ENCODE results near the gene FBLN1.

The FBLN1 gene

GRCh38 chr22:45524966-45525365 is 22.3 kb downstream of the FBLN1 start:
- Mint-ChIP-seq H3K36me3 (ENCODE audit: low read depth) (peaks cover 42% of the 10 kb centered on the region), H3K4me3 (no peak overlapping the region), H3K27ac (peak overlapping the region in 1 of 3 experiments; percentile 66), H3K9me3 (no peaks in the 10 kb centered on the region), H3K4me1 (peaks cover 29% of the 10 kb centered on the region), H3K27me3 (ENCODE audit: low read depth) (no peaks in the 10 kb centered on the region)
- no peak for TF ChIP-seq CTCF (IDR thresholded peaks at IDR 0.05; ENCODE audit: unreplicated experiment in 3 of 3)

- H3K4me1 Mint-ChIP-seq: peaks cover 30% of the 10 kb centered on the region
- H3K27ac Mint-ChIP-seq: no peak overlapping the region
- no peaks in the 10 kb centered on the region for H3K9me3 Mint-ChIP-seq
- peaks cover 42% of the 10 kb centered on the region for H3K36me3 Mint-ChIP-seq (ENCODE audit: low read depth)
- no peak overlapping the region for H3K4me3 Mint-ChIP-seq
- H3K27me3 Mint-ChIP-seq (ENCODE audit: low read depth): no peaks in the 10 kb centered on the region
- no peak for TF ChIP-seq CTCF (IDR thresholded peaks at IDR 0.05; ENCODE audit: unreplicated experiment in 3 of 3)
Observed at GRCh38 chr22:45525480-45525879, 22.8 kb downstream of the FBLN1 start.

GRCh38 chr22:45526281-45526680 is 23.6 kb downstream of the FBLN1 start:
- TF ChIP-seq CTCF (IDR thresholded peaks at IDR 0.05; ENCODE audit: unreplicated experiment in 3 of 3): no peak
- no peak overlapping the region for H3K4me3 Mint-ChIP-seq
- H3K36me3 Mint-ChIP-seq (ENCODE audit: low read depth): peaks cover 43% of the 10 kb centered on the region
- no peaks in the 10 kb centered on the region for H3K9me3 Mint-ChIP-seq
- H3K27me3 Mint-ChIP-seq (ENCODE audit: low read depth): no peaks in the 10 kb centered on the region
- peaks cover 38% of the 10 kb centered on the region for H3K4me1 Mint-ChIP-seq
- peak overlapping the region in 1 of 3 experiments; percentile 27 for H3K27ac Mint-ChIP-seq

GRCh38 chr22:45526768-45527360 is 24.2 kb downstream of the FBLN1 start:
- H3K27ac Mint-ChIP-seq: peak overlapping the region in 2 of 3 experiments; percentile 46 to 81
- H3K4me1 Mint-ChIP-seq: peaks cover 42% of the 10 kb centered on the region
- no peak for TF ChIP-seq CTCF (IDR thresholded peaks at IDR 0.05; ENCODE audit: unreplicated experiment in 3 of 3)
- H3K36me3 Mint-ChIP-seq (ENCODE audit: low read depth): peaks cover 40% of the 10 kb centered on the region
- no peak overlapping the region for H3K4me3 Mint-ChIP-seq
- no peaks in the 10 kb centered on the region for H3K9me3 Mint-ChIP-seq
- no peaks in the 10 kb centered on the region for H3K27me3 Mint-ChIP-seq (ENCODE audit: low read depth)

- Mint-ChIP-seq H3K4me1 (peaks cover 48% of the 10 kb centered on the region), H3K27me3 (ENCODE audit: low read depth) (no peaks in the 10 kb centered on the region), H3K4me3 (no peak overlapping the region), H3K36me3 (ENCODE audit: low read depth) (peaks cover 46% of the 10 kb centered on the region), H3K9me3 (no peaks in the 10 kb centered on the region), H3K27ac (peak overlapping the region in 2 of 3 experiments; percentile 46 to 81)
- no peak for TF ChIP-seq CTCF (IDR thresholded peaks at IDR 0.05; ENCODE audit: unreplicated experiment in 3 of 3)
Observed at GRCh38 chr22:45527456-45527855, 24.8 kb downstream of the FBLN1 start.

- H3K27me3 Mint-ChIP-seq (ENCODE audit: low read depth): no peaks in the 10 kb centered on the region
- H3K4me3 Mint-ChIP-seq: peak overlapping the region in 1 of 3 experiments; percentile 12
- H3K4me1 Mint-ChIP-seq: peaks cover 44% of the 10 kb centered on the region
- peaks cover 40% of the 10 kb centered on the region for H3K36me3 Mint-ChIP-seq (ENCODE audit: low read depth)
- peak overlapping the region in 2 of 3 experiments; percentile 46 to 81 for H3K27ac Mint-ChIP-seq
- no peak for TF ChIP-seq CTCF (IDR thresholded peaks at IDR 0.05; ENCODE audit: unreplicated experiment in 3 of 3)
- no peaks in the 10 kb centered on the region for H3K9me3 Mint-ChIP-seq
Observed at GRCh38 chr22:45528046-45528445, 25.4 kb downstream of the FBLN1 start.

All from nephron (organoid).